ENCODE data around the gene GPR85.
"Not testable (repeated sequence)": the region's sequence is repeated elsewhere in the genome, so short reads cannot be mapped to it uniquely, and the experiment has no call there.

- TF ChIP-seq, protein P1, sequence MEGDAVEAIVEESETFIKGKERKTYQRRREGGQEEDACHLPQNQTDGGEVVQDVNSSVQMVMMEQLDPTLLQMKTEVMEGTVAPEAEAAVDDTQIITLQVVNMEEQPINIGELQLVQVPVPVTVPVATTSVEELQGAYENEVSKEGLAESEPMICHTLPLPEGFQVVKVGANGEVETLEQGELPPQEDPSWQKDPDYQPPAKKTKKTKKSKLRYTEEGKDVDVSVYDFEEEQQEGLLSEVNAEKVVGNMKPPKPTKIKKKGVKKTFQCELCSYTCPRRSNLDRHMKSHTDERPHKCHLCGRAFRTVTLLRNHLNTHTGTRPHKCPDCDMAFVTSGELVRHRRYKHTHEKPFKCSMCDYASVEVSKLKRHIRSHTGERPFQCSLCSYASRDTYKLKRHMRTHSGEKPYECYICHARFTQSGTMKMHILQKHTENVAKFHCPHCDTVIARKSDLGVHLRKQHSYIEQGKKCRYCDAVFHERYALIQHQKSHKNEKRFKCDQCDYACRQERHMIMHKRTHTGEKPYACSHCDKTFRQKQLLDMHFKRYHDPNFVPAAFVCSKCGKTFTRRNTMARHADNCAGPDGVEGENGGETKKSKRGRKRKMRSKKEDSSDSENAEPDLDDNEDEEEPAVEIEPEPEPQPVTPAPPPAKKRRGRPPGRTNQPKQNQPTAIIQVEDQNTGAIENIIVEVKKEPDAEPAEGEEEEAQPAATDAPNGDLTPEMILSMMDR (conservative IDR thresholded peaks at IDR 0.05; ENCODE audit: low read depth, low read length), result not testable (repeated sequence)
- TF ChIP-seq RFX5 (IDR thresholded peaks at IDR 0.05; ENCODE audit: low read depth, low read length); POLR2A (IDR thresholded peaks at IDR 0.05; ENCODE audit: low read depth, low read length); MXI1 (IDR thresholded peaks at IDR 0.05; ENCODE audit: borderline replicate concordance, low read depth, low read length): not testable (repeated sequence)
Observed at GRCh38 chr7:113054272-113054671, 32.4 kb downstream of the GPR85 start.

All from IMR-90 (cell line).